BJ (cell line): ENCODE measurements around the gene KCNJ16. TPM values are rescaled to one million over a fixed set of nuclear protein-coding genes. Genes with fewer than 3 reads are reported as not detected.

ENCODE experiments used
- CTCF ChIA-PET: fragments of 350-600 bp; formaldehyde crosslinking; extraction: SDS; loops from one replicate; lab custom pipeline; 2021; ENCODE audit warnings: antibody characterized with exemption, inconsistent platforms; lab: Yijun Ruan, JAX
- POLR2A ChIA-PET: fragments of 300-600 bp; sonication (Branson Sonifier 250); formaldehyde crosslinking; extraction: SDS; loops from one replicate; lab custom pipeline; 2021; ENCODE audit warnings: antibody characterized with exemption; lab: Charles Lee
- DNase-seq: peaks from one replicate; pipeline ENCODE4 v3.0.0-alpha.2; 2011; ENCODE audit warnings: low read depth
- H3K27me3 ChIP-seq: 2 replicates; pipeline ENCODE4 v1.6.0; 2011; ENCODE audit warnings: low read length; ENCODE audit not compliant: control insufficient read depth, insufficient read depth
- H3K36me3 ChIP-seq: 2 replicates; pipeline ENCODE4 v1.5.1; 2011; ENCODE audit warnings: low read length; ENCODE audit not compliant: control insufficient read depth, insufficient read depth
- H3K4me3 ChIP-seq: 2 replicates; pipeline ENCODE4 v1.5.1; 2011; ENCODE audit warnings: low read depth, mild to moderate bottlenecking, control low read depth, low read length
- CTCF ChIP-seq: IDR thresholded peaks from 2 replicates; pipeline ENCODE4 v1.5.1; 2011; ENCODE audit warnings: low read depth, mild to moderate bottlenecking, control low read depth, inconsistent platforms, low read length, moderate library complexity; ENCODE audit not compliant: insufficient read depth
- polyA plus RNA-seq: library from polyadenylated mRNA; depleted of rRNA; stranded (reverse); fragments of >200 nt; gene quantifications from 2 replicates; pipeline ENCODE4 v1.2.3, GENCODE V29; 2011

KCNJ16 gene
- polyA plus RNA-seq, 1 experiment, result not detected

- TF ChIP-seq CTCF, result no peak
- no peaks in the 10 kb centered on the region for H3K36me3 ChIP-seq
- no peak overlapping the region for H3K4me3 ChIP-seq
- H3K27me3 ChIP-seq, result no peaks in the 10 kb centered on the region
- POLR2A ChIA-PET, result no interaction called here
- CTCF ChIA-PET, result no interaction called here
- DNase-seq, result no peak
These were observed 41.9 kb upstream of the KCNJ16 start for GRCh38 chr17:70033165-70033564.

GRCh38 chr17:70034158-70034557 lies 40.9 kb upstream of the KCNJ16 start:
- no peak for TF ChIP-seq CTCF
- H3K36me3 ChIP-seq, result no peaks in the 10 kb centered on the region

GRCh38 chr17:70037498-70037897 lies 37.5 kb upstream of the KCNJ16 start:
- ChIA-PET POLR2A (no interaction called here), CTCF (no interaction called here)
- Histone ChIP-seq H3K27me3 (no peaks in the 10 kb centered on the region), H3K4me3 (no peak overlapping the region), H3K36me3 (no peaks in the 10 kb centered on the region)
- TF ChIP-seq CTCF, result no peak
- no peak for DNase-seq

More at GRCh38 chr17:70034158-70034557, 40.9 kb upstream of the KCNJ16 start:
- no peak for DNase-seq
- ChIA-PET CTCF (no interaction called here), POLR2A (no interaction called here)
- Histone ChIP-seq H3K27me3 (no peaks in the 10 kb centered on the region), H3K4me3 (no peak overlapping the region)

GRCh38 chr17:70040336-70040735 lies 34.7 kb upstream of the KCNJ16 start:
- no peaks in the 10 kb centered on the region; the same call in 1 of the 2 replicates for H3K27me3 ChIP-seq
- no peak for DNase-seq
- H3K36me3 ChIP-seq, result no peaks in the 10 kb centered on the region
- TF ChIP-seq CTCF, result no peak
- POLR2A ChIA-PET, result no interaction called here
- H3K4me3 ChIP-seq, result no peak overlapping the region
- CTCF ChIA-PET, result interaction anchor here (1.0 kb wide), 1 partner anchor 18 kb away, joined by 3 read pairs; no protein-coding TSS in a partner anchor

GRCh38 chr17:70041061-70041460 lies 34.0 kb upstream of the KCNJ16 start:
- Histone ChIP-seq H3K27me3 (no peaks in the 10 kb centered on the region; the same call in 1 of the 2 replicates), H3K4me3 (no peak overlapping the region), H3K36me3 (no peaks in the 10 kb centered on the region)
- no peak for DNase-seq
- no peak for TF ChIP-seq CTCF
- ChIA-PET POLR2A (no interaction called here), CTCF (interaction anchor here (1.0 kb wide), 1 partner anchor 19 kb away, joined by 3 read pairs; no protein-coding TSS in a partner anchor)
